LHCN-M2 (cell line): Measurements from ENCODE around the gene DGKB. TPM values are rescaled to one million over a fixed set of nuclear protein-coding genes. Genes with fewer than 3 reads are reported as not detected.

Experiments
- DNase-seq: peaks from one replicate; pipeline ENCODE4 v3.0.0-alpha.2; 2012; ENCODE audit warnings: low read depth
- total RNA-seq: library from RNA; depleted of rRNA; stranded (reverse); fragments of >200 nt; gene quantifications from 2 replicates; pipeline ENCODE4 v1.2.3, GENCODE V29; 2014

Gene DGKB
- total RNA-seq, 1 experiment from 2014 or later: 0.06 TPM

GRCh38 chr7:14822481-14822854 lies 80.1 kb downstream of the DGKB start:
- no peak for DNase-seq

GRCh38 chr7:14821757-14822480 lies 80.6 kb downstream of the DGKB start:
- DNase-seq: peak; percentile 49

GRCh38 chr7:14818871-14819270 lies 83.7 kb downstream of the DGKB start:
- no peak for DNase-seq

- DNase-seq: no peak
Observed at GRCh38 chr7:14817829-14818614, 84.5 kb downstream of the DGKB start.

GRCh38 chr7:14807507-14807906 lies 95.0 kb downstream of the DGKB start:
- peak; percentile 17 for DNase-seq

GRCh38 chr7:14806891-14807290 lies 95.7 kb downstream of the DGKB start:
- peak; percentile 6 for DNase-seq

- no peak for DNase-seq
Observed at GRCh38 chr7:14805105-14805719, 97.3 kb downstream of the DGKB start.

- DNase-seq: no peak
Observed at GRCh38 chr7:14800664-14801063, 101.9 kb downstream of the DGKB start.

- DNase-seq: no peak
Observed at GRCh38 chr7:14793151-14793550, 109.4 kb downstream of the DGKB start.

- no peak for DNase-seq
Observed at GRCh38 chr7:14787551-14787950, 115.0 kb downstream of the DGKB start.

GRCh38 chr7:14786314-14786895 lies 116.1 kb downstream of the DGKB start:
- DNase-seq: no peak

- DNase-seq: no peak
Observed at GRCh38 chr7:14777806-14778205, 124.7 kb downstream of the DGKB start.

GRCh38 chr7:14776266-14776665 lies 126.3 kb downstream of the DGKB start:
- no peak for DNase-seq

- no peak for DNase-seq
Observed at GRCh38 chr7:14773729-14774271, 128.8 kb downstream of the DGKB start.

GRCh38 chr7:14770614-14771013 lies 131.9 kb downstream of the DGKB start:
- DNase-seq: no peak

GRCh38 chr7:14769261-14769660 lies 133.3 kb downstream of the DGKB start:
- no peak for DNase-seq

GRCh38 chr7:14767716-14768425 lies 134.7 kb downstream of the DGKB start:
- no peak for DNase-seq

GRCh38 chr7:14766747-14767146 lies 135.8 kb downstream of the DGKB start:
- DNase-seq: no peak

GRCh38 chr7:14765731-14766130 lies 136.8 kb downstream of the DGKB start:
- no peak for DNase-seq

GRCh38 chr7:14762561-14762960 lies 140.0 kb downstream of the DGKB start:
- DNase-seq: no peak
